Hepatocyte (in vitro differentiated cells): Measurements from ENCODE around the gene METTL25. TPM values are rescaled to one million over a fixed set of nuclear protein-coding genes. Genes with fewer than 3 reads are reported as not detected.
A peak's percentile ranks its signal among the peaks of the same experiment; 100 is the strongest.

Experiments used
- DNase-seq: peaks from one replicate; pipeline ENCODE4 v3.0.0-alpha.2; 2016; ENCODE audit warnings: low spot score
- H2AFZ ChIP-seq: fragments of 200-600 bp; sonication (generic); 2 replicates; pipeline ENCODE4 v1.6.0; 2016; ENCODE audit warnings: antibody characterized with exemption, mild to moderate bottlenecking
- H3K27ac ChIP-seq: fragments of 200-600 bp; sonication (generic); 2 replicates; pipeline ENCODE4 v1.5.1; 2016; ENCODE audit warnings: mild to moderate bottlenecking
- H3K27me3 ChIP-seq: fragments of 200-600 bp; sonication (generic); 2 replicates; pipeline ENCODE4 v1.6.1; 2016
- H3K36me3 ChIP-seq: fragments of 200-600 bp; sonication (generic); replicated peaks from 2 replicates; pipeline ENCODE4 v1.5.1; 2016; ENCODE audit warnings: low read depth; ENCODE audit not compliant: insufficient read depth
- H3K4me1 ChIP-seq: fragments of 200-600 bp; sonication (generic); 2 replicates; pipeline ENCODE4 v1.5.1; 2016; ENCODE audit warnings: mild to moderate bottlenecking, moderate library complexity; ENCODE audit not compliant: insufficient read depth
- H3K4me2 ChIP-seq: fragments of 200-600 bp; sonication (generic); 2 replicates; pipeline ENCODE4 v1.6.0; 2016
- H3K4me3 ChIP-seq: fragments of 200-600 bp; sonication (generic); 2 replicates; pipeline ENCODE4 v1.5.1; 2016; ENCODE audit warnings: mild to moderate bottlenecking
- H3K79me2 ChIP-seq: fragments of 200-600 bp; sonication (generic); 2 replicates; pipeline ENCODE4 v1.6.0; 2017; ENCODE audit warnings: mild to moderate bottlenecking
- H3K9me2 ChIP-seq: fragments of 200-600 bp; sonication (generic); replicated peaks from 2 replicates; pipeline ENCODE4 v1.6.0; 2017; ENCODE audit warnings: mild to moderate bottlenecking; ENCODE audit not compliant: insufficient read depth
- H3K9me3 ChIP-seq: fragments of 200-600 bp; sonication (generic); 2 replicates; pipeline ENCODE4 v1.5.1; 2016; ENCODE audit warnings: low read depth, mild to moderate bottlenecking
- H4K20me1 ChIP-seq: fragments of 200-600 bp; sonication (generic); 2 replicates; pipeline ENCODE4 v1.6.0; 2016; ENCODE audit warnings: mild to moderate bottlenecking; ENCODE audit not compliant: insufficient read depth, poor library complexity, severe bottlenecking
- EZH2 ChIP-seq: fragments of 200-600 bp; sonication (generic); IDR thresholded peaks from 2 replicates; pipeline ENCODE4 v1.6.1; 2016; ENCODE audit warnings: antibody characterized with exemption, mild to moderate bottlenecking, borderline replicate concordance
- EZH2phosphoT487 ChIP-seq: fragments of 200-600 bp; sonication (generic); IDR thresholded peaks from one replicate; pipeline ENCODE4 v1.6.1; 2018; ENCODE audit warnings: antibody characterized with exemption, mild to moderate bottlenecking, low read depth, moderate library complexity; ENCODE audit not compliant: unreplicated experiment, severe bottlenecking
- WGBS: methylation state at CpG from one replicate; pipeline ENCODE4 v1.1.6; 2016; ENCODE audit warnings: low lambda C conversion rate; ENCODE audit errors: missing lambda C conversion rate; 5-methylcytosine and 5-hydroxymethylcytosine counted together
- polyA plus RNA-seq: library from polyadenylated mRNA; unstranded; fragments of >200 nt; fragmentation: Nextera tagmentation; extraction: Ambion mirVana; gene quantifications from 2 replicates; pipeline ENCODE4 v1.2.1, GENCODE V29; 2016
- total RNA-seq: library from RNA; depleted of rRNA; stranded (reverse); fragments of >200 nt; gene quantifications from 2 replicates; pipeline ENCODE4 v1.2.3, GENCODE V29; 2014
- TF ChIP-seq, protein P1 (sequence below): fragments of 200-600 bp; sonication (generic); IDR thresholded peaks from 2 replicates; pipeline ENCODE4 v1.5.1; 2016; ENCODE audit warnings: antibody characterized with exemption, mild to moderate bottlenecking; ENCODE audit not compliant: poor library complexity

Gene METTL25
- total and polyA plus RNA-seq, 2 experiments from 2014 or later: 9.9 to 21.9 TPM

GRCh38 chr12:82525616-82526015 lies 167.3 kb downstream of the METTL25 start:
- no peaks in the 10 kb centered on the region for H3K27me3 ChIP-seq
- H4K20me1 ChIP-seq: no peaks in the 10 kb centered on the region
- H3K79me2 ChIP-seq: no peaks in the 10 kb centered on the region
- no peak overlapping the region for H2AFZ ChIP-seq
- no peak overlapping the region for H3K4me3 ChIP-seq
- no peak for DNase-seq
- H3K9me2 ChIP-seq: no peaks in the 10 kb centered on the region
- no peak overlapping the region for H3K27ac ChIP-seq
- H3K4me2 ChIP-seq: no peak overlapping the region
- peaks cover 7% of the 10 kb centered on the region for H3K4me1 ChIP-seq
- H3K36me3 ChIP-seq: no peaks in the 10 kb centered on the region
- H3K9me3 ChIP-seq: no peaks in the 10 kb centered on the region
- TF ChIP-seq EZH2: no peak
- no peak for TF ChIP-seq EZH2phosphoT487
- TF ChIP-seq, protein P1, sequence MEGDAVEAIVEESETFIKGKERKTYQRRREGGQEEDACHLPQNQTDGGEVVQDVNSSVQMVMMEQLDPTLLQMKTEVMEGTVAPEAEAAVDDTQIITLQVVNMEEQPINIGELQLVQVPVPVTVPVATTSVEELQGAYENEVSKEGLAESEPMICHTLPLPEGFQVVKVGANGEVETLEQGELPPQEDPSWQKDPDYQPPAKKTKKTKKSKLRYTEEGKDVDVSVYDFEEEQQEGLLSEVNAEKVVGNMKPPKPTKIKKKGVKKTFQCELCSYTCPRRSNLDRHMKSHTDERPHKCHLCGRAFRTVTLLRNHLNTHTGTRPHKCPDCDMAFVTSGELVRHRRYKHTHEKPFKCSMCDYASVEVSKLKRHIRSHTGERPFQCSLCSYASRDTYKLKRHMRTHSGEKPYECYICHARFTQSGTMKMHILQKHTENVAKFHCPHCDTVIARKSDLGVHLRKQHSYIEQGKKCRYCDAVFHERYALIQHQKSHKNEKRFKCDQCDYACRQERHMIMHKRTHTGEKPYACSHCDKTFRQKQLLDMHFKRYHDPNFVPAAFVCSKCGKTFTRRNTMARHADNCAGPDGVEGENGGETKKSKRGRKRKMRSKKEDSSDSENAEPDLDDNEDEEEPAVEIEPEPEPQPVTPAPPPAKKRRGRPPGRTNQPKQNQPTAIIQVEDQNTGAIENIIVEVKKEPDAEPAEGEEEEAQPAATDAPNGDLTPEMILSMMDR: no peak
- WGBS: 96% methylated on average over 2 of the region's 2 CpGs

DNA sequence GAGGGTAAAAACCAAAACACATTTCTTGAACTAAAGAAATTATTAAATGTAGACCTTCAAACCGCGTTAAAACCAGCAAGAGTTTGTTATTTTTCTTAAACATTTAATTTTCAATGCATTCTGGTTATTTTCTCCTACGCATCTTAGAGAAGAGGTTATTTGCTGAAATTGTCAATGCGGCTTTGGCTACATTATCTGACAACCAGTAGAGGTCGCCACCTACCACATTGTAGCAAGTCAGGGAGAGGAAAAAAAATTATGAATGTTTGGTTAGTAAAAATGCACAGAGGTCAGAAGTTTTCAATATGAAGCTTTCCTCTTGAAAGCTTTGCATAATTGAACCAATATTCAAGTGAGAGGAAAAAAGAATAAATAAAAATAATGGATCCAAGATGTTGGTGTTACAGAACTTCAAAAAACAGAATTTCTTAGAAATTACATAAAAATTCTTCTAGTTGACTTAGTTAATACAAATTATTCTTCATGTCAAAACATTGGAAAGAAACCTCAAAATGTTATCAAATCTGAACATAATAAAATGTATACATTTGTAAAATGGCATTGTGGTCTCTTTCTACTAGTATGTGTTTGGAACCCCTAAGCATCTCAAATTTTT lies 168.9 kb downstream of the METTL25 start:
- no peak overlapping the region for H2AFZ ChIP-seq

More for the DNA sequence above, 168.9 kb downstream of the METTL25 start:
- H3K4me2 ChIP-seq: no peak overlapping the region
- H3K9me3 ChIP-seq: no peaks in the 10 kb centered on the region
- H3K4me1 ChIP-seq: peaks cover 7% of the 10 kb centered on the region
- no peaks in the 10 kb centered on the region for H3K9me2 ChIP-seq
- peak; percentile 83 for DNase-seq
- H4K20me1 ChIP-seq: no peaks in the 10 kb centered on the region
- H3K27ac ChIP-seq: no peak overlapping the region
- no peaks in the 10 kb centered on the region for H3K36me3 ChIP-seq
- TF ChIP-seq, protein P1: peak; percentile 96
- TF ChIP-seq EZH2: no peak
- H3K4me3 ChIP-seq: no peak overlapping the region
- no peaks in the 10 kb centered on the region for H3K27me3 ChIP-seq
- 15% methylated on average over 5 of the region's 5 CpGs for WGBS
- H3K79me2 ChIP-seq: no peaks in the 10 kb centered on the region

Other genes starting within 250 kb of the METTL25 start
- gene CCDC59, start 142 bp upstream of the METTL25 start, total RNA-seq: 44.4 and 67.7 TPM in 2 replicates
- gene CCDC59, start 142 bp upstream of the METTL25 start, polyA plus RNA-seq: 28.2 and 29.6 TPM in 2 replicates